Tibial artery (tissue), 4 donors: ENCODE measurements around the gene POU2AF3.

Experiments
- DNase-seq, 2 donors: peaks; one replicate each; pipeline ENCODE4 v3.0.0-alpha.2; 2019
- H3K27ac ChIP-seq, 2 donors: fragments of 200-600 bp; sonication (generic) in 1 of 2; 1 replicate in 1 of 2; 2 replicates in 1 of 2; pipeline ENCODE4 v1.5.1; 2018 to 2019; ENCODE audit warnings: mild to moderate bottlenecking in 1 of 2
- H3K27me3 ChIP-seq, 2 donors: fragments of 200-600 bp; sonication (generic) in 1 of 2; one replicate each; pipeline versions ENCODE4 v1.5.1 to v1.6.0; 2016 to 2019
- H3K36me3 ChIP-seq, 3 donors: fragments of 200-600 bp; sonication (generic) in 2 of 3; one replicate each; pipeline ENCODE4 v1.5.1; 2016 to 2019; ENCODE audit warnings: mild to moderate bottlenecking in 2 of 3
- H3K4me1 ChIP-seq, 4 donors: fragments of 200-600 bp; sonication (generic) in 2 of 4; 1 replicate in 3 of 4; 2 replicates in 1 of 4; pipeline ENCODE4 v1.5.1; 2016 to 2019
- H3K4me3 ChIP-seq, 2 donors: fragments of 200-600 bp; sonication (generic) in 1 of 2; 1 replicate in 1 of 2; 2 replicates in 1 of 2; pipeline ENCODE4 v1.5.1; 2018 to 2019; ENCODE audit warnings: mild to moderate bottlenecking in 2 of 2
- H3K9me3 ChIP-seq, 3 donors: fragments of 200-600 bp; sonication (generic) in 1 of 3; one replicate each; pipeline ENCODE4 v1.5.1; 2016 to 2019
- intact Hi-C: fragments of 100-400 bp; cut with DNase I; formaldehyde crosslinking; loops from one replicate; pipeline ENCODE4 v1.15.0; 2023; ENCODE audit warnings: low total_unique reads
- TF ChIP-seq, protein P1 (sequence below), 2 experiments: fragments of 200-600 bp in 1 of 2; fragments of 450-650 bp in 1 of 2; IDR thresholded peaks; one replicate each; pipeline ENCODE4 v1.5.1; 2017 to 2019; ENCODE audit warnings: antibody characterized with exemption in 2 of 2, mild to moderate bottlenecking in 1 of 2, moderate library complexity in 1 of 2

POU2AF3 gene

DNA sequence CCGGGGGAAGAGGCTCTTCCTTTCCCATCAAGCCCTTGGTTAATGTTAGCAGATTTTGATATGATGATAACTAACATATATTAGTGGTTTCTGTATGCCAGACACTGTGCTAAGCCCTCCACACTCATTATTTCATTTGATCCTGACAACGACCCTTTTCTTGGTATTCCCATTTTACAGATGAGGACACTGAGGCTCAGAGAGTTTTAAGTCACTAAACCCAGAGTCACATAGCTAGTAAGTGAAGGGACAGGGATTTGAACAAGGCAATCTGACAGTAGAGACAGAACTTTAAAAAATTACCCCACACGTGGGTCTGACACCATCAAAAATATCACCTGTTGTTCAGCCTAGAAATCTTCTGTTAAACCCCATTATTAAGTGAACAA, 58.3 kb downstream of the POU2AF3 start:
- Histone ChIP-seq H3K4me3 (no peak overlapping the region), H3K27me3 (no peaks in the 10 kb centered on the region), H3K27ac (no peak overlapping the region), H3K4me1 (peaks cover 0 to 6% (median 0%) of the 10 kb centered on the region in 4 donors), H3K36me3 (no peaks in the 10 kb centered on the region), H3K9me3 (no peaks in the 10 kb centered on the region)
- TF ChIP-seq, protein P1, sequence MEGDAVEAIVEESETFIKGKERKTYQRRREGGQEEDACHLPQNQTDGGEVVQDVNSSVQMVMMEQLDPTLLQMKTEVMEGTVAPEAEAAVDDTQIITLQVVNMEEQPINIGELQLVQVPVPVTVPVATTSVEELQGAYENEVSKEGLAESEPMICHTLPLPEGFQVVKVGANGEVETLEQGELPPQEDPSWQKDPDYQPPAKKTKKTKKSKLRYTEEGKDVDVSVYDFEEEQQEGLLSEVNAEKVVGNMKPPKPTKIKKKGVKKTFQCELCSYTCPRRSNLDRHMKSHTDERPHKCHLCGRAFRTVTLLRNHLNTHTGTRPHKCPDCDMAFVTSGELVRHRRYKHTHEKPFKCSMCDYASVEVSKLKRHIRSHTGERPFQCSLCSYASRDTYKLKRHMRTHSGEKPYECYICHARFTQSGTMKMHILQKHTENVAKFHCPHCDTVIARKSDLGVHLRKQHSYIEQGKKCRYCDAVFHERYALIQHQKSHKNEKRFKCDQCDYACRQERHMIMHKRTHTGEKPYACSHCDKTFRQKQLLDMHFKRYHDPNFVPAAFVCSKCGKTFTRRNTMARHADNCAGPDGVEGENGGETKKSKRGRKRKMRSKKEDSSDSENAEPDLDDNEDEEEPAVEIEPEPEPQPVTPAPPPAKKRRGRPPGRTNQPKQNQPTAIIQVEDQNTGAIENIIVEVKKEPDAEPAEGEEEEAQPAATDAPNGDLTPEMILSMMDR (IDR thresholded peaks at IDR 0.05) = no peak
- no peak for DNase-seq
- intact Hi-C loops = no loop called here

DNA sequence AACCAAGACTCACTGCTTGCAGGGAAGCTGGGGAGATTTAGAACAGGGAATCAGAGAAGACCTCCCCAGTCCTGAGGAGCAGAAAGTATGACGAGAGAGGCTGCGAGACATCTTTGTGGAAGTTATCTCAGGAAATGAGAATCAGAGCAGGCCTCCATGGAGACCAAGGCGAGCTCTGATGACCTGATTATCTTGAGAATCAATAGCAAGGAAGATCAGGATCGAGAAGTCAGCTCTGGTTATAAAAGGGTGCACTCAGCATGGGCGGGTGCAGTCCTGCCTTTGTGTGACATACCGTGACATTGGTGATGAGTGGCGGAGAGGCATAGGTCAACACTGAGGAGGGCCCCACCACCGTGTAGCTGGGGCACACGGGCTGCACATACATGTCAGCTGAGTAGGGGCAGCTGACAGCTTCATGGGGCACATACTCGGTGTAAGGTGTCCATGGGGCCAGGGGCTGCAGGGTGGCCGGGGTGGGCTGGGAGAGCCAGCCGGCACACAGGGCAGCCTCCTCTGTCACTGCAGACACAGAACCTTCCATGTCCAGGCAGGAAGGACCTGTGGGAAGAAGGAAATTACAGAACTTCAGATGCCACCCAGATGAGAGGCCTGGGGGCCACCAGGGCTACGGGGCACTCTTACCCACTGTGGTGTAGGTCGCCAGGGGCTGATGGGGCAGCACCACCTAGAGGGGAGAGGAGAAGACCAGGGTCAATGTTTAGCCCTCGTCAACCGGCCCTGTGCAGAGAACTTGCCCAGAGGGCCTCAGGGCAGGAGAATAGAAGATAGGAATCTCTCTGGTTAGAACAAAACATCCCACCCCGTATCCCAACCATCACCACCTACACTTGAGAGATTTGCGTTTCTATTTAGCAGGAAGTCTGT, 59.0 kb downstream of the POU2AF3 start:
- H3K27ac ChIP-seq = no peak overlapping the region
- H3K36me3 ChIP-seq = no peaks in the 10 kb centered on the region
- H3K9me3 ChIP-seq = no peaks in the 10 kb centered on the region
- TF ChIP-seq, protein P1 (IDR thresholded peaks at IDR 0.05) = no peak
- intact Hi-C loops = no loop called here
- H3K4me1 ChIP-seq = peaks cover 0 to 6% (median 0%) of the 10 kb centered on the region in 4 donors
- no peak overlapping the region for H3K4me3 ChIP-seq
- DNase-seq = no peak
- H3K27me3 ChIP-seq = no peaks in the 10 kb centered on the region
